ENCODE measurements around the gene SHC3.

SHC3 gene

GRCh38 chr9:89049646-89050045 is 129.0 kb downstream of the SHC3 start:
- DNase-seq, result no peak

- DNase-seq, result no peak
These were observed 130.0 kb downstream of the SHC3 start for GRCh38 chr9:89048616-89049015.

- no peak for DNase-seq
These were observed 131.0 kb downstream of the SHC3 start for GRCh38 chr9:89047667-89048066.

DNA sequence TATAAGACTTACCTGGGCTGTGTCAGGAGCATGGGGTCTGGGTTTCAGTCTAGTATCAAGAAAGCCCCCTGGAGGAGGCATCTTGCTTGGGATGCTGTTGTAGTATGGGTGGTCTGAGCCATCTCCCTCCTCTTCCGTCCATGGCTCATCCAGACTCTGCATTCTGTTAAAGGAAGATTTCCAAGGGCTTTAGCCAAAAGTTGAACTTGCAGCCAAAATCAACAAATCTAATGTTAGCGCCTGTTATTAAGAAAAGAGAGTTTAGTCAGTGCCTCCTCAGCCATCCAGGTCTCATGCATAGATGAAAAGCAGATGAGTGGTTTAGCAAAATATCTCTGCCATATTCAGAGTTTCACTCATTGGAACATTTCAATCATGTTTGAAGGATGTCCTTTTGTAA is 131.8 kb downstream of the SHC3 start:
- DNase-seq, result no peak

GRCh38 chr9:89044881-89045280 is 133.7 kb downstream of the SHC3 start:
- DNase-seq, result no peak

- DNase-seq, result no peak
These were observed 134.5 kb downstream of the SHC3 start for GRCh38 chr9:89044104-89044503.

GRCh38 chr9:89042984-89043383 is 135.6 kb downstream of the SHC3 start:
- DNase-seq, result no peak

GRCh38 chr9:89039664-89040063 is 139.0 kb downstream of the SHC3 start:
- DNase-seq, result no peak

GRCh38 chr9:89039104-89039465 is 139.5 kb downstream of the SHC3 start:
- DNase-seq, result no peak

DNA sequence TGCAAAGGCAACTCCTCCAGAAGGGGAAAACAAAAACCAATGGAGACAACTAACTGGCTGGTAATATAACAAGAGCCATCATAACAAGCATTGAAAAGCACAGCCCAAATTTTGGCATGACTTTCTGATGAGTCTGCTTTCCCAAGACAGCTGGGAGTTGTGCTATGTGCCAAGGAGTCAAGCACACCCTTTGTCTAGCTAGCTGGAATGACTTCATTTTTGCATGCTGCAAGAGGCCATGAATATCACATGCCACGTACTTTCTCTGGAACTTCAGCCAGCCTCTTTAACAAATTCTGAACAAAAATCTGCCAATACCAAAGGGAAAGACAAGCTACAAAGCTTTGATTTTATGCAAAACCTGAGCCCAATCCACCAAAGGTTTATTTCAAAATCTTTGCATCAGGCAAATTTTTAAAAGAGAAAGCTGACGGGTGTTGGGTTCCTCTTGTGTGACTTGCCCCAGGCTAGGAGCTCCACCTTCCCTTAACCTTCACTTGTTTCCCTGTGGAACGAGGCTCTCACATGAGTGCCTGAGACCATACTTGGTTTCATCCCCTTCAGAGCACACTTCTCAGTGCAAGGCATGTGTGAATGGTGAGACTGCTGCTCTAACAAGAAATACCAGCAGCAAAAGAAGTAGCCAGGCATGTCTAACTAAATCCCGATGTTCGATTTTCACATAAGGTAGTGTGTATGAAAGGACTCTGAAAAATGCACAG is 140.1 kb downstream of the SHC3 start:
- no peak for DNase-seq

DNA sequence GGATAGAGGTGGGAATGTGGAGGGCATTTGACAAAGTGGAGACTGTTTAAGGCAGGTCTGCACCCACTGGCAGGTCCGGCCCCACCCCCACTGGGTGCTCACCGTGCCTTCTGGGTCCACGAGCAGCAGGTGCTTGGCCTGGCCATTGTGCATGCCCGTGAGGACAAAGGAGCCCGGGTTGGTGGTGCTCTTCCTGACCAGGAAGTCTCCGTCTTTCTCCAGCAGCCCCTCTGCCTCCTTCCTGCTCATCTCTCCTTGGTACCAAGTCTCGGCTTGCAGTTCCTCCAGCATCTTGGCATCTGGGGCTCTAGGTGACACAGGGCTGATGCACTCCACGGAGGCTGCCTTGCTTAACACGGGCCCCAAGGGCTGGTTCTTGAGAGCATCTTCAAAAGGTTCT is 140.7 kb downstream of the SHC3 start:
- DNase-seq, result no peak

DNA sequence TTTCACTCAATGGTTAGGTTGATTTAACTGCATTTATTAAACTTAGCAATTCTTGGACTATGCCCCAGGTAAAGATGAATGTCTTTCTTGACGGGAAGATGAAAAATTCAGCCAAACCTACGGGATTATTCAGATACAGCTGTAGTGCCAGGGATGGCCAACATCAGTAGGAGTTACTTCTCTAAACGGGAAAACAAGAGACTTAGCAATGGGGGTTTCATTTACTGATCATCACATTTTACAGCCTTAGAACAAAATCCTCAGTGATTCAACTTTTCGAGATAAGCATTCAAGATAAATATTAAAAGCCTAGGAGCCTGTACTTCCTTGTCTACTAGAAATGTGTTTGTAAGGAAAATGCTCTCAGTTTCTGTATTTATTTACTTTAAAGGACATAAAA is 141.3 kb downstream of the SHC3 start:
- DNase-seq, result no peak

GRCh38 chr9:89036891-89037290 is 141.7 kb downstream of the SHC3 start:
- no peak for DNase-seq

- DNase-seq, result no peak
These were observed 142.2 kb downstream of the SHC3 start for GRCh38 chr9:89036383-89036782.

GRCh38 chr9:89032661-89033060 is 146.0 kb downstream of the SHC3 start:
- DNase-seq, result no peak

GRCh38 chr9:89032173-89032572 is 146.4 kb downstream of the SHC3 start:
- DNase-seq, result no peak

GRCh38 chr9:89029788-89030187 is 148.8 kb downstream of the SHC3 start:
- no peak for DNase-seq

DNA sequence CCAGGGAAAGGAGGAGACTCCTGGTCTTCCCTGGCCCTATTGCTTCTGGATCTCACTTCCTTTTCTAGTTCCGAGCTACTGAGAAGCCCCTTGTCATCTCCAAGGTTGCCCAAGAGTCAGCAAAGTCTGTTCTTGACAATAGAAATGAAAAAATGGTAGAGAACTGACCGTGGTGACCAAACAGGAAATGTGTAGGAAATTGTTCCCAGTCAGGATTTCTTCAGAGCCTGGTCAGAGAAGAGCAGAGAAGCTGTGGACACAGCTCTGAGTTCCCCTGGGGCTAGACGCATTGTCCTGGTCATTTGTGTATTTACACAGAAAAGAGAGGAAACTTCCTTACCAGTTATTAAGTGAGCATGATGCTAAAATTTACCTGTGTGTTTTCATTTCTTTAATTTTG is 151.7 kb downstream of the SHC3 start:
- no peak for DNase-seq

- DNase-seq, result no peak
These were observed 153.1 kb downstream of the SHC3 start for GRCh38 chr9:89025553-89025952.

DNA sequence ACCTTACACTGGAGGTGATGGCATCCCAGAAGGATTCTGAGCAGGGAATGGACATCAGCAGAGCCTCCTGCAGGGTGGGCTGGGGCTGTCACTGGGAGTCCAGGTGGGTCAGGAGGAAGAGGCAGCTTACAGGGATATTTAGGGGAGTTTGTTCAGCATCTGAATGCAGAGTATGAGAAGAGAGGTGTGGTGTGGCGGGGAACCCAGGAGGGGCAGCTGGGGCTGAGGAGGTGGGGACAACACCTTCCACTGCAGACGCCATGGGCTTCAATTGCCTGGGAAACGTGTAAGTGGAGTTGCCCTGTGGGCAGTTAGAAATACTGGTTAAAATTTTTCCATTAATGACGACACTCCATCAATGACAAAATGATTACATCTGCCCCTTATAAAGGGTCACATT is 153.9 kb downstream of the SHC3 start:
- no peak for DNase-seq

GRCh38 chr9:89023740-89024139 is 154.9 kb downstream of the SHC3 start:
- DNase-seq, result no peak

DNA sequence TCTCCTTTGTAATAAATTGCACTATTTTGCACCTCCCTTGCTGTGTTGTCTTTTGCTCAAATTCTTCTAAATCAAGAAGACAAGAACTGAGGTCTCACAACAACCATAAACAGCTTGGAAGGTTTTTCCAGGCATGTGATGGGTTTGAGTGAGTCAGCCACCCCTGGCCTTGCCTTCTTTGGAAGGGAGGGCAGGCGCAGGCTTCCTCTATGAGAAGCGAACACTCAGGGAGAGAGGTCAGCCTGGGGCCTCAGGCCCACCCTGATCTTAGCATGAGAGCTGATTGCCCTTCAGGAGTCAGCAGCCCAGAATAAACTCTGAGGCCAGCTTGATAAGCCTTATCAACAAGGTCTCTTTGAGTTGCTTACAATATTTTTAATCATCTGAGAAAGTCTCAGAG is 155.7 kb downstream of the SHC3 start:
- no peak for DNase-seq

- no peak for DNase-seq
These were observed 156.4 kb downstream of the SHC3 start for GRCh38 chr9:89022001-89022759.

DNA sequence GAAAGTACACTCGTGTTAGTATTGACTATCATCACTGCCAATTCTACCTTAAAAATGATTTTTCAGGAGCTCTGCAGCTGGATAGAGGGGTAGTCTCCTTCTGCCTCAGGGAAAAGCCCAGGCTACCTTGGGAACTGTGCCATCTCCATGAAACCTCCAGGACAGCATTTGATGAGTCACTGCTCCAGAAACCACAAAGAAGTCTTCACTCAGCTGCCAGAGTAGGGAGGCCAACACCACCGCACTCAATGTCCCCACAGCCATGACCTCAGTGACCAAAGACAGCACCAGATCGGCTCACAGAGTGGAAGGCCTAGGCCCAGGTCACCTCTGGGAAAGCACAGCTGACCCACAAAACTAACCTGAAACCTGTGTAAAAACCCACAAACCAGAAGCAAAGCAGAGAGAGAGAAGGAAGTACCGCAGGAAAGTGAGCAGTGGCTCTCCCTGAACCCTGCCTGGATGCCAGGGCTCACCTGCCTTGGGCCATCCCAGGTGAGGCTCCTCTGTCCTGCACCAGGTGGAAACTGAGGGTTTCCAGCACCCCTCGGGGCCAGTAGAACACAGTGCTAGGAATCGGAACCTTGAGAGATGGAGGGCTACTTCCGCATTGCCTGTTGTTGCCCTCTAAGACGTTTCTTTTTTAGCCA is 157.3 kb downstream of the SHC3 start:
- no peak for DNase-seq
